ENCODE measurements around the gene CWC27.

Gene CWC27

GRCh38 chr5:65030056-65030455 lies 261.3 kb downstream of the CWC27 start:
- Histone ChIP-seq H3K27ac (ENCODE audit: low read depth, low read length) (no peak overlapping the region), H2BK120ac (ENCODE audit: low read depth, low read length) (no peak overlapping the region), H4K5ac (ENCODE audit: low read length) (no peak overlapping the region), H3K36me3 (ENCODE audit: control insufficient read depth, insufficient read depth, low read length) (no peaks in the 10 kb centered on the region), H3K4me3 (ENCODE audit: low read length) (no peak overlapping the region), H3K23ac (ENCODE audit: low read length) (no peak overlapping the region), H3K18ac (ENCODE audit: low read length) (no peak overlapping the region), H3K79me2 (ENCODE audit: control insufficient read depth, insufficient read depth, low read length) (no peaks in the 10 kb centered on the region), H3K9ac (ENCODE audit: low read length) (no peak overlapping the region), H3K56ac (ENCODE audit: low read length) (no peak overlapping the region), H2BK5ac (ENCODE audit: low read length) (no peak overlapping the region), H3K4me1 (ENCODE audit: control insufficient read depth, low read depth, low read length) (no peaks in the 10 kb centered on the region), H2AK5ac (ENCODE audit: low read length) (no peak overlapping the region), H3K4me2 (ENCODE audit: low read length) (no peak overlapping the region), H4K8ac (ENCODE audit: low read depth, low read length) (no peak overlapping the region), H3K4ac (ENCODE audit: low read depth, low read length) (no peak overlapping the region), H3K79me1 (ENCODE audit: low read length) (no peaks in the 10 kb centered on the region), H3K27me3 (ENCODE audit: insufficient read depth, low read length, poor library complexity) (no peaks in the 10 kb centered on the region), H2BK15ac (replicated peaks; ENCODE audit: low read depth) (no peak overlapping the region)
- no peak for DNase-seq

- no CpG with 5 or more reads among the region's 6 CpGs for WGBS (ENCODE audit: extremely low coverage, insufficient coverage, low lambda C conversion rate)
Measured at GRCh38 chr5:65032250-65032649, 263.5 kb downstream of the CWC27 start.

GRCh38 chr5:65034029-65034812 lies 265.5 kb downstream of the CWC27 start:
- Histone ChIP-seq H3K4me1 (ENCODE audit: control insufficient read depth, low read depth, low read length) (no peaks in the 10 kb centered on the region), H3K36me3 (ENCODE audit: control insufficient read depth, insufficient read depth, low read length) (no peaks in the 10 kb centered on the region), H3K4ac (ENCODE audit: low read depth, low read length) (peak overlapping the region; percentile 84), H3K27ac (ENCODE audit: low read depth, low read length) (no peak overlapping the region), H3K4me2 (ENCODE audit: low read length) (no peak overlapping the region), H3K18ac (ENCODE audit: low read length) (peak overlapping the region; percentile 75), H3K23ac (ENCODE audit: low read length) (no peak overlapping the region), H2BK15ac (replicated peaks; ENCODE audit: low read depth) (no peak overlapping the region), H2BK5ac (ENCODE audit: low read length) (no peak overlapping the region), H4K5ac (ENCODE audit: low read length) (no peak overlapping the region), H3K79me1 (ENCODE audit: low read length) (no peaks in the 10 kb centered on the region), H3K56ac (ENCODE audit: low read length) (no peak overlapping the region), H4K8ac (ENCODE audit: low read depth, low read length) (no peak overlapping the region), H3K9ac (ENCODE audit: low read length) (no peak overlapping the region), H2BK120ac (ENCODE audit: low read depth, low read length) (no peak overlapping the region), H3K27me3 (ENCODE audit: insufficient read depth, low read length, poor library complexity) (no peaks in the 10 kb centered on the region), H3K79me2 (ENCODE audit: control insufficient read depth, insufficient read depth, low read length) (no peaks in the 10 kb centered on the region), H3K4me3 (ENCODE audit: low read length) (no peak overlapping the region), H2AK5ac (ENCODE audit: low read length) (no peak overlapping the region)
- no CpG with 5 or more reads among the region's 9 CpGs for WGBS (ENCODE audit: extremely low coverage, insufficient coverage, low lambda C conversion rate)
- no peak for DNase-seq

More at GRCh38 chr5:65032250-65032649, 263.5 kb downstream of the CWC27 start:
- no peak overlapping the region for H3K9ac ChIP-seq (ENCODE audit: low read length)
- no peaks in the 10 kb centered on the region for H3K36me3 ChIP-seq (ENCODE audit: control insufficient read depth, insufficient read depth, low read length)
- no peaks in the 10 kb centered on the region for H3K27me3 ChIP-seq (ENCODE audit: insufficient read depth, low read length, poor library complexity)
- no peak overlapping the region for H3K4me3 ChIP-seq (ENCODE audit: low read length)
- H3K27ac ChIP-seq (ENCODE audit: low read depth, low read length): no peak overlapping the region
- no peak overlapping the region for H2BK5ac ChIP-seq (ENCODE audit: low read length)
- no peaks in the 10 kb centered on the region for H3K79me1 ChIP-seq (ENCODE audit: low read length)
- H3K18ac ChIP-seq (ENCODE audit: low read length): no peak overlapping the region
- no peak for DNase-seq
- no peak overlapping the region for H3K4ac ChIP-seq (ENCODE audit: low read depth, low read length)
- no peak overlapping the region for H3K56ac ChIP-seq (ENCODE audit: low read length)
- no peak overlapping the region for H4K5ac ChIP-seq (ENCODE audit: low read length)
- H3K4me1 ChIP-seq (ENCODE audit: control insufficient read depth, low read depth, low read length): no peaks in the 10 kb centered on the region
- H4K8ac ChIP-seq (ENCODE audit: low read depth, low read length): no peak overlapping the region
- H3K4me2 ChIP-seq (ENCODE audit: low read length): no peak overlapping the region
- H3K23ac ChIP-seq (ENCODE audit: low read length): no peak overlapping the region
- H2AK5ac ChIP-seq (ENCODE audit: low read length): no peak overlapping the region
- no peak overlapping the region for H2BK120ac ChIP-seq (ENCODE audit: low read depth, low read length)
- H2BK15ac ChIP-seq (replicated peaks; ENCODE audit: low read depth): no peak overlapping the region
- no peaks in the 10 kb centered on the region for H3K79me2 ChIP-seq (ENCODE audit: control insufficient read depth, insufficient read depth, low read length)

GRCh38 chr5:65034813-65035209 lies 266.1 kb downstream of the CWC27 start:
- H4K5ac ChIP-seq (ENCODE audit: low read length): no peak overlapping the region
- H3K79me1 ChIP-seq (ENCODE audit: low read length): no peaks in the 10 kb centered on the region
- peak overlapping the region; percentile 84 for H3K4ac ChIP-seq (ENCODE audit: low read depth, low read length)
- H2AK5ac ChIP-seq (ENCODE audit: low read length): no peak overlapping the region
- H3K23ac ChIP-seq (ENCODE audit: low read length): no peak overlapping the region
- no peaks in the 10 kb centered on the region for H3K36me3 ChIP-seq (ENCODE audit: control insufficient read depth, insufficient read depth, low read length)
- H2BK15ac ChIP-seq (replicated peaks; ENCODE audit: low read depth): no peak overlapping the region
- no peak overlapping the region for H2BK5ac ChIP-seq (ENCODE audit: low read length)
- H3K4me3 ChIP-seq (ENCODE audit: low read length): no peak overlapping the region
- no peaks in the 10 kb centered on the region for H3K27me3 ChIP-seq (ENCODE audit: insufficient read depth, low read length, poor library complexity)
- H4K8ac ChIP-seq (ENCODE audit: low read depth, low read length): no peak overlapping the region
- H3K4me1 ChIP-seq (ENCODE audit: control insufficient read depth, low read depth, low read length): no peaks in the 10 kb centered on the region
- no peaks in the 10 kb centered on the region for H3K79me2 ChIP-seq (ENCODE audit: control insufficient read depth, insufficient read depth, low read length)
- WGBS (ENCODE audit: extremely low coverage, insufficient coverage, low lambda C conversion rate): no CpG with 5 or more reads among the region's 14 CpGs
- H3K9ac ChIP-seq (ENCODE audit: low read length): peak overlapping the region; percentile 68
- H3K27ac ChIP-seq (ENCODE audit: low read depth, low read length): peak overlapping the region; percentile 87
- no peak overlapping the region for H2BK120ac ChIP-seq (ENCODE audit: low read depth, low read length)
- DNase-seq: peak; percentile 37
- peak overlapping the region; percentile 60 for H3K4me2 ChIP-seq (ENCODE audit: low read length)
- peak overlapping the region; percentile 85 for H3K56ac ChIP-seq (ENCODE audit: low read length)
- H3K18ac ChIP-seq (ENCODE audit: low read length): peak overlapping the region; percentile 75

GRCh38 chr5:65035211-65036206 lies 266.8 kb downstream of the CWC27 start:
- Histone ChIP-seq H3K27me3 (ENCODE audit: insufficient read depth, low read length, poor library complexity) (no peaks in the 10 kb centered on the region), H3K23ac (ENCODE audit: low read length) (no peak overlapping the region), H2BK5ac (ENCODE audit: low read length) (no peak overlapping the region), H4K5ac (ENCODE audit: low read length) (no peak overlapping the region), H3K27ac (ENCODE audit: low read depth, low read length) (peak overlapping the region; percentile 87), H3K56ac (ENCODE audit: low read length) (peak overlapping the region; percentile 85), H3K79me2 (ENCODE audit: control insufficient read depth, insufficient read depth, low read length) (no peaks in the 10 kb centered on the region), H3K9ac (ENCODE audit: low read length) (peak overlapping the region; percentile 68), H3K18ac (ENCODE audit: low read length) (peak overlapping the region; percentile 92), H3K36me3 (ENCODE audit: control insufficient read depth, insufficient read depth, low read length) (no peaks in the 10 kb centered on the region), H3K79me1 (ENCODE audit: low read length) (no peaks in the 10 kb centered on the region), H3K4ac (ENCODE audit: low read depth, low read length) (no peak overlapping the region), H2BK120ac (ENCODE audit: low read depth, low read length) (no peak overlapping the region), H4K8ac (ENCODE audit: low read depth, low read length) (no peak overlapping the region), H3K4me2 (ENCODE audit: low read length) (peak overlapping the region; percentile 60), H3K4me3 (ENCODE audit: low read length) (no peak overlapping the region), H2AK5ac (ENCODE audit: low read length) (no peak overlapping the region), H3K4me1 (ENCODE audit: control insufficient read depth, low read depth, low read length) (no peaks in the 10 kb centered on the region), H2BK15ac (replicated peaks; ENCODE audit: low read depth) (no peak overlapping the region)
- peak; percentile 98 for DNase-seq
- no CpG with 5 or more reads among the region's 68 CpGs for WGBS (ENCODE audit: extremely low coverage, insufficient coverage, low lambda C conversion rate)
